Mammary epithelial cell (primary cell): Measurements from ENCODE around the gene VPS37D.

Experiments
- CTCF ChIP-seq, 2 donors: IDR thresholded peaks in 1 of 2; conservative IDR thresholded peaks in 1 of 2; 2 replicates each; pipeline ENCODE4 v1.5.1; 2011 to 2012; ENCODE audit warnings: inconsistent platforms in 2 of 2, low read length in 2 of 2, mild to moderate bottlenecking in 2 of 2, control low read depth in 1 of 2, low read depth in 1 of 2; ENCODE audit not compliant: insufficient read depth in 1 of 2; ENCODE audit errors: extremely low read depth in 1 of 2
- EZH2 ChIP-seq: IDR thresholded peaks from 2 replicates; pipeline ENCODE4 v1.6.1; 2012; ENCODE audit warnings: low read length, inconsistent platforms, borderline replicate concordance

- TF ChIP-seq EZH2 (no peak), CTCF (conservative IDR thresholded peaks at IDR 0.05 in 1 of 2, IDR thresholded peaks at IDR 0.05 in 1 of 2; ENCODE audit: extremely low read depth in 1 of 2, insufficient read depth in 1 of 2, low read depth in 1 of 2, low read length in 2 of 2) (no peak)
Observed at GRCh38 chr7:73678862-73679261, 11.2 kb downstream of the VPS37D start.
